Measurements from ENCODE around the gene TFCP2L1. TPM values are rescaled to one million over a fixed set of nuclear protein-coding genes. Genes with fewer than 3 reads are reported as not detected.

TFCP2L1 gene
- total and polyA plus RNA-seq, 2 donors (not counting 3 experiments of a cell fraction or from before 2014, with no cell fraction given), result not detected

DNA sequence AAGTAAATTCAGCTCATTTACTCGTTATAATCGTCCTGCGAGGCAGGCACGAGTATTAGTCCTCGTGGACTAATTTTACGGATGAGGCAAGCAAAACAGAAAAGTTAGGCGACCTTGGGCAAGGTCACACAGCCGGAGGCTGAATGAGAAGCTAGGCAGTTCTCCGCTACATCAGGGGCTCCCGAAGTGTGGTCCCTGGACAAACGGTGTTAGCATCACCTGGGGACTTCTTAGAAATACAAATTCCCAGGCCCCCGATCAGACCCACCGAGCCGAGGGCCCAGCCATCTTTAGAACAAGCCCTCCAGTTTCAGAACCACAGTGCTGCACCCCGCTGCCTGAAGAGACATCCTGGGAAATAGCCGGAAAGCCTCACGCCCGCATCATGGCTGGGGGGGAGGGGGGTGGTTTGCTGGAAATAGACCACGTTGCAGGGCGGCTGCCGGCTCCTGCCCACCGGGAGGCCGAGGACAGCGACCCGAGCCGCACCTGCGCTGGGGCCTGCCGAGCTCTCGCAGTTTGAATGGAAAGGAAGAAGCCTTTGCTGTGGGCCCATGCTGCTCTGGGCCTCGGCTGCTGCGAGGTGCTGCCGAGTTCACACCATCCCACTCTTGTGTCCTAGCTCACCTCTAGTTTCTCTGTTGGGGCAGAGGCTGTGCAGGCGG is 72.2 kb downstream of the TFCP2L1 start:
- DNase-seq (ENCODE audit: low read depth, low spot score) (no peak), FAIRE-seq (no peak)
- Histone ChIP-seq H3K27ac (ENCODE audit: insufficient read depth, low read depth, low read length) (no peak overlapping the region), H4K20me1 (replicated peaks; ENCODE audit: control insufficient read depth, extremely low read depth, insufficient read depth, low read length) (no peaks in the 10 kb centered on the region), H3K27me3 (ENCODE audit: control insufficient read depth in 2 of 2, insufficient read depth in 2 of 2, low read length in 2 of 2) (no peaks in the 10 kb centered on the region), H3K4me2 (ENCODE audit: insufficient read depth, low read length) (no peak overlapping the region), H3K79me2 (ENCODE audit: control insufficient read depth, insufficient read depth, low read length) (no peaks in the 10 kb centered on the region), H3K9ac (replicated peaks; ENCODE audit: extremely low read depth, insufficient read depth, low read length) (no peak overlapping the region), H3K9me3 (replicated peaks; ENCODE audit: control insufficient read depth, insufficient read depth, low read length) (no peaks in the 10 kb centered on the region), H3K36me3 (ENCODE audit: control insufficient read depth in 2 of 2, extremely low read depth in 1 of 2, insufficient read depth in 2 of 2, low read length in 2 of 2) (no peaks in the 10 kb centered on the region), H2AFZ (ENCODE audit: low read depth, low read length) (no peak overlapping the region), H3K9me1 (replicated peaks; ENCODE audit: control insufficient read depth, extremely low read depth, insufficient read depth, low read length) (no peaks in the 10 kb centered on the region), H3K4me3 (replicated peaks in 1 of 3; ENCODE audit: insufficient read depth in 1 of 3, low read depth in 1 of 3, low read length in 3 of 3) (no peak overlapping the region), H3K4me1 (ENCODE audit: control insufficient read depth, extremely low read depth, insufficient read depth, low read length) (no peaks in the 10 kb centered on the region)
- no TSS peak for BruUV-seq (replicated peaks)
- intact Hi-C loops (cut with micrococcal nuclease) (no loop called here), dilution Hi-C loops (cut with MboI; ENCODE audit: extremely low pct_ligation_motif_present, low sequenced_read_pairs) (no loop called here)
- ChIA-PET CTCF (no interaction called here), POLR2A (no interaction called here)
- TF ChIP-seq, protein P1, sequence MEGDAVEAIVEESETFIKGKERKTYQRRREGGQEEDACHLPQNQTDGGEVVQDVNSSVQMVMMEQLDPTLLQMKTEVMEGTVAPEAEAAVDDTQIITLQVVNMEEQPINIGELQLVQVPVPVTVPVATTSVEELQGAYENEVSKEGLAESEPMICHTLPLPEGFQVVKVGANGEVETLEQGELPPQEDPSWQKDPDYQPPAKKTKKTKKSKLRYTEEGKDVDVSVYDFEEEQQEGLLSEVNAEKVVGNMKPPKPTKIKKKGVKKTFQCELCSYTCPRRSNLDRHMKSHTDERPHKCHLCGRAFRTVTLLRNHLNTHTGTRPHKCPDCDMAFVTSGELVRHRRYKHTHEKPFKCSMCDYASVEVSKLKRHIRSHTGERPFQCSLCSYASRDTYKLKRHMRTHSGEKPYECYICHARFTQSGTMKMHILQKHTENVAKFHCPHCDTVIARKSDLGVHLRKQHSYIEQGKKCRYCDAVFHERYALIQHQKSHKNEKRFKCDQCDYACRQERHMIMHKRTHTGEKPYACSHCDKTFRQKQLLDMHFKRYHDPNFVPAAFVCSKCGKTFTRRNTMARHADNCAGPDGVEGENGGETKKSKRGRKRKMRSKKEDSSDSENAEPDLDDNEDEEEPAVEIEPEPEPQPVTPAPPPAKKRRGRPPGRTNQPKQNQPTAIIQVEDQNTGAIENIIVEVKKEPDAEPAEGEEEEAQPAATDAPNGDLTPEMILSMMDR (IDR thresholded peaks at IDR 0.05; ENCODE audit: extremely low read depth in 1 of 2, insufficient read depth in 1 of 2, low read depth in 1 of 2, low read length in 2 of 2), result no peak
- TF ChIP-seq EZH2 (IDR thresholded peaks at IDR 0.05; ENCODE audit: borderline replicate concordance, low read depth, low read length, severe bottlenecking) (no peak), JUN (IDR thresholded peaks at IDR 0.05; ENCODE audit: borderline replicate concordance, insufficient read depth, insufficient read length, low read depth) (no peak), GATA2 (IDR thresholded peaks at IDR 0.05; ENCODE audit: insufficient read depth, insufficient read length, low read depth, low read length) (no peak), FOS (IDR thresholded peaks at IDR 0.05; ENCODE audit: borderline replicate concordance, insufficient read depth, low read length) (no peak), POLR2AphosphoS5 (IDR thresholded peaks at IDR 0.05; ENCODE audit: insufficient read depth, low read depth, low read length) (no peak)
- TF ChIP-seq, protein P2, sequence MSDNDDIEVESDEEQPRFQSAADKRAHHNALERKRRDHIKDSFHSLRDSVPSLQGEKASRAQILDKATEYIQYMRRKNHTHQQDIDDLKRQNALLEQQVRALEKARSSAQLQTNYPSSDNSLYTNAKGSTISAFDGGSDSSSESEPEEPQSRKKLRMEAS (IDR thresholded peaks at IDR 0.05; ENCODE audit: insufficient read depth, insufficient read length), result no peak

Measured in endothelial cell of umbilical vein (primary cell).